ENCODE results near the gene TMEM225B. TPM values are rescaled to one million over a fixed set of nuclear protein-coding genes. Genes with fewer than 3 reads are reported as not detected.

Gene TMEM225B
- total and polyA plus RNA-seq, 3 experiments from 2014 or later = 0.55 to 1.5 (median 0.70) TPM

DNA sequence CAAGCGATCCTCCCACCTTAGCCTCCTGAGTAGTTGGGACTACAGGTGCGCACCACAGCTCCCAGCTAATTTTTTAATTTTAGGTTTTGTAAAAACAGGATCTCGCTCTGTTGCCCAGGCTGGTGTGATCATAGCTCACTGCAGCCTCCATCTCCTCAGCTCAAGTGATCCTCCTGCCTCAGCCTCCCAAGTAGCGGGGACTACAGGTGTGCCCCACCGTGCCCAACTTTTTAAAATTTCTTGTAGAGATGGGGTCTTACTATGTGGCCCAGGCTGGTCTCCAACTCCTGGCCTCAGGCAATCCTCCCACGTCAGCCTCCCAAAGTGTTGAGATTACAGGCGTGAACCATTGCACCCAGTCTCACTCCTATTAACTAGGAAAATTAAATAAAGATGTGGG is 7.5 kb downstream of the TMEM225B start:
- Histone ChIP-seq H3K4me1 (ENCODE audit: insufficient read depth, low read length) (no peaks in the 10 kb centered on the region), H3K27me3 (ENCODE audit: insufficient read depth, low read length, poor library complexity, severe bottlenecking) (no peaks in the 10 kb centered on the region), H3K4me3 (ENCODE audit: low read length) (no peak overlapping the region), H3K27ac (ENCODE audit: low read depth, low read length) (no peak overlapping the region), H3K36me3 (ENCODE audit: insufficient read depth, low read length) (no peaks in the 10 kb centered on the region), H3K9me3 (ENCODE audit: low read length) (no peaks in the 10 kb centered on the region)
- no peak overlapping the region for H3K4me3 Mint-ChIP-seq
- H3K4me1 Mint-ChIP-seq = no peaks in the 10 kb centered on the region
- no peaks in the 10 kb centered on the region for H3K36me3 Mint-ChIP-seq
- ChIA-PET CTCF (no interaction called here), POLR2A (no interaction called here)
- H3K27ac Mint-ChIP-seq = no peak overlapping the region
- no peak for DNase-seq
- H3K27me3 Mint-ChIP-seq = no peaks in the 10 kb centered on the region
- H3K9me3 Mint-ChIP-seq = no peaks in the 10 kb centered on the region

DNA sequence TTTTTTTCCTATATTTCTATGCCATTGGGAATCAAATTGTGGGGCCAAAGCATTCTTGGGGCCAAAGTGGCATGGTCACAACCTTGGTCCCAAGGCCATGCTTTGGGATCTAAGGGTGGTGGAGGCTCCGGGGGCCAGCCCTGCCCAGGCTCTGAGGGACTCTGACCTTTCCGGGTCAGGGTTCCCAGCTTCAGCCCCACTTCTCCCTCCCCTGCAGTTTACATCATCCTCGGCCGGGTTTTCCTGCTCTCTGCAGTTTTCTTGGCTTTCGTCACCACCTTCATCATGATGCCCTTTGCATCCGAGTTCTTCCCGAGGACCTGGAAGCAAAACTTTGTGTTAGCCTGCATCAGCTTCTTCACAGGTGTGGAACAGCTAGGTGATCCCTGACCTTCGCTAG is 8.5 kb downstream of the TMEM225B start:
- Histone ChIP-seq H3K4me1 (ENCODE audit: insufficient read depth, low read length) (no peaks in the 10 kb centered on the region), H3K9me3 (ENCODE audit: low read length) (no peaks in the 10 kb centered on the region), H3K4me3 (ENCODE audit: low read length) (no peak overlapping the region), H3K27ac (ENCODE audit: low read depth, low read length) (no peak overlapping the region), H3K36me3 (ENCODE audit: insufficient read depth, low read length) (no peaks in the 10 kb centered on the region), H3K27me3 (ENCODE audit: insufficient read depth, low read length, poor library complexity, severe bottlenecking) (no peaks in the 10 kb centered on the region)
- H3K36me3 Mint-ChIP-seq = no peaks in the 10 kb centered on the region
- H3K9me3 Mint-ChIP-seq = no peaks in the 10 kb centered on the region
- no peak overlapping the region for H3K27ac Mint-ChIP-seq
- no peak for DNase-seq
- H3K27me3 Mint-ChIP-seq = peaks cover 0 to 4% of the 10 kb centered on the region in 2 donors
- H3K4me1 Mint-ChIP-seq = no peaks in the 10 kb centered on the region
- ChIA-PET POLR2A (no interaction called here), CTCF (no interaction called here)
- no peak overlapping the region for H3K4me3 Mint-ChIP-seq

DNA sequence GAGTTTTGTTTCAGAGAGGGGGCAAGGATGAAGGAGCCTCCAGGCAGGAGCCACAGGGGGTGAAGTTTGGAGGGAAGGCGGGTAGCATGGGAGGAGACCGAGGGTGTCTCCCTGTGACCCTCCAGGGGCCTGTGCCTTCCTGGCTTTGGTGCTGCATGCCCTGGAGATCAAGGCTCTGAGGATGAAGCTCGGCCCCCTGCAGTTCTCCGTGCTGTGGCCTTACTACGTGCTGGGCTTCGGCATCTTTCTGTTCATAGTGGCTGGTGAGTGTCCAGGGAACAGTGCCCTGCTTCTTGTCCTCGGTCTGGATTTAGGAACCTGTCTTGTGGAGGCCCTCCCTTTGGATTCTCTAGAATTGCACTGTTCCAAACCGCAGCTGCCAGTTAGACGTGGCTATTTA is 9.5 kb downstream of the TMEM225B start:
- no peaks in the 10 kb centered on the region for H3K27me3 ChIP-seq (ENCODE audit: insufficient read depth, low read length, poor library complexity, severe bottlenecking)
- Mint-ChIP-seq H3K9me3 (no peaks in the 10 kb centered on the region), H3K27ac (no peak overlapping the region), H3K4me1 (no peaks in the 10 kb centered on the region), H3K36me3 (no peaks in the 10 kb centered on the region), H3K4me3 (no peak overlapping the region), H3K27me3 (peaks cover 0 to 4% of the 10 kb centered on the region in 2 donors)
- H3K4me3 ChIP-seq (ENCODE audit: low read length) = no peak overlapping the region
- no peaks in the 10 kb centered on the region for H3K36me3 ChIP-seq (ENCODE audit: insufficient read depth, low read length)
- ChIA-PET POLR2A (no interaction called here), CTCF (no interaction called here)
- no peak for DNase-seq
- H3K4me1 ChIP-seq (ENCODE audit: insufficient read depth, low read length) = no peaks in the 10 kb centered on the region
- no peaks in the 10 kb centered on the region for H3K9me3 ChIP-seq (ENCODE audit: low read length)
- H3K27ac ChIP-seq (ENCODE audit: low read depth, low read length) = no peak overlapping the region

DNA sequence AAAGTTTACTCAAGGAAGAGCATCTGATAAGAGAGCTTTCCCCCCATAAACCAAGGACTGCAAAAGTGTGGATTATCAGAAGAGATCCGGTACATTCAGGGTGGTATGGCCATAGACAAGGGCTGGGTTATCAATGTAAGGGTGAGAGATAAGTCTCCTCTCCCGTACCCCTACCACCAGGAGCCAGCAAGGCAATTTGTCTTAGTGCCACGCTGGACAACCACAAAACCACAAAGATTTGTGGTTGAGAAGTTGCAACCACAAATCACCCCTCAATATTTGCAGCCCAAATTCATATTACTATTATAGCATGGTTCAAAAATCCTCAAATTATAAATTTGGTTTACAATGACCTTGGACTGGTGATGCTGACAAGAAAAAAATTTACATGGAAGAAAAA is 16.4 kb downstream of the TMEM225B start:
- H3K4me3 ChIP-seq (ENCODE audit: low read length) = no peak overlapping the region
- H3K27ac ChIP-seq (ENCODE audit: low read depth, low read length) = no peak overlapping the region
- H3K27me3 ChIP-seq (ENCODE audit: insufficient read depth, low read length, poor library complexity, severe bottlenecking) = no peaks in the 10 kb centered on the region
- Mint-ChIP-seq H3K27me3 (peaks cover 0 to 6% of the 10 kb centered on the region in 2 donors), H3K4me1 (peaks cover 36 to 40% (median 40%) of the 10 kb centered on the region in 3 donors), H3K27ac (peak overlapping the region in 2 of 8 donors; percentile 5 to 18), H3K9me3 (no peaks in the 10 kb centered on the region), H3K36me3 (peaks cover 0 to 22% (median 8%) of the 10 kb centered on the region in 3 donors), H3K4me3 (peak overlapping the region in 1 of 7 donors; percentile 86)
- peaks cover 14% of the 10 kb centered on the region for H3K36me3 ChIP-seq (ENCODE audit: insufficient read depth, low read length)
- ChIA-PET POLR2A (no interaction called here), CTCF (interaction anchor here (1.2 kb wide), 1 partner anchor 10 kb away, joined by 4 read pairs; no protein-coding TSS in a partner anchor)
- H3K9me3 ChIP-seq (ENCODE audit: low read length) = no peaks in the 10 kb centered on the region
- H3K4me1 ChIP-seq (ENCODE audit: insufficient read depth, low read length) = peaks cover 24% of the 10 kb centered on the region
- no peak for DNase-seq

DNA sequence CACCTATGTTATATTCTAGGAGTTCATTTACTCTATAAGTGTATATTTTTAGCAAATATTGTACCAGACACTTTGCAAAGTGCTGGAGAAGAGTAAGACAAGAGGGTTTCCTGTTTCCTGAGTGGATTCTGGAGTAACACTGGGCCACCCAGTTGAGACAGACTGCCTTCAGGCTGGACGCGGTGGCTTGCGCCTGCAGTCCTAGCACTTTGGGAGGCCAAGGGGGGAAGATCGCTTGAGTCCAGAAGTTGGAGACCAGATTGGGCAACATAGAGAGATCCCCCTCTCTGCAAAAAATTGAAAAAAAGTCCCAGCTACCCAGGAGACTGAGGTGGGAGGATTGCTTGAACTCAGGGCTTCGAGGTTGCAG is 17.9 kb downstream of the TMEM225B start:
- Mint-ChIP-seq H3K27ac (peak overlapping the region; percentile 88 to 99 (median 97)), H3K27me3 (peaks cover 0 to 2% of the 10 kb centered on the region in 2 donors), H3K4me1 (peaks cover 36 to 46% (median 43%) of the 10 kb centered on the region in 3 donors), H3K4me3 (peak overlapping the region; percentile 95 to 98 (median 98)), H3K36me3 (peaks cover 0 to 37% (median 8%) of the 10 kb centered on the region in 3 donors), H3K9me3 (no peaks in the 10 kb centered on the region)
- Histone ChIP-seq H3K9me3 (ENCODE audit: low read length) (no peaks in the 10 kb centered on the region), H3K36me3 (ENCODE audit: insufficient read depth, low read length) (peaks cover 25% of the 10 kb centered on the region), H3K27ac (ENCODE audit: low read depth, low read length) (no peak overlapping the region), H3K4me3 (ENCODE audit: low read length) (peak overlapping the region; percentile 95), H3K4me1 (ENCODE audit: insufficient read depth, low read length) (peaks cover 24% of the 10 kb centered on the region), H3K27me3 (ENCODE audit: insufficient read depth, low read length, poor library complexity, severe bottlenecking) (no peaks in the 10 kb centered on the region)
- no peak for DNase-seq
- ChIA-PET CTCF (interaction anchor here (1.3 kb wide), 2 partner anchors 12 to 59 kb away, joined by 3 read pairs; no protein-coding TSS in a partner anchor), POLR2A (interaction anchor here (1.1 to 3.1 kb wide), 3 partner anchors 57 to 116 kb away, joined by 3 to 24 read pairs (median 4); partner anchors contain the start of genes ZKSCAN5, ZNF394 and ZNF655)

DNA sequence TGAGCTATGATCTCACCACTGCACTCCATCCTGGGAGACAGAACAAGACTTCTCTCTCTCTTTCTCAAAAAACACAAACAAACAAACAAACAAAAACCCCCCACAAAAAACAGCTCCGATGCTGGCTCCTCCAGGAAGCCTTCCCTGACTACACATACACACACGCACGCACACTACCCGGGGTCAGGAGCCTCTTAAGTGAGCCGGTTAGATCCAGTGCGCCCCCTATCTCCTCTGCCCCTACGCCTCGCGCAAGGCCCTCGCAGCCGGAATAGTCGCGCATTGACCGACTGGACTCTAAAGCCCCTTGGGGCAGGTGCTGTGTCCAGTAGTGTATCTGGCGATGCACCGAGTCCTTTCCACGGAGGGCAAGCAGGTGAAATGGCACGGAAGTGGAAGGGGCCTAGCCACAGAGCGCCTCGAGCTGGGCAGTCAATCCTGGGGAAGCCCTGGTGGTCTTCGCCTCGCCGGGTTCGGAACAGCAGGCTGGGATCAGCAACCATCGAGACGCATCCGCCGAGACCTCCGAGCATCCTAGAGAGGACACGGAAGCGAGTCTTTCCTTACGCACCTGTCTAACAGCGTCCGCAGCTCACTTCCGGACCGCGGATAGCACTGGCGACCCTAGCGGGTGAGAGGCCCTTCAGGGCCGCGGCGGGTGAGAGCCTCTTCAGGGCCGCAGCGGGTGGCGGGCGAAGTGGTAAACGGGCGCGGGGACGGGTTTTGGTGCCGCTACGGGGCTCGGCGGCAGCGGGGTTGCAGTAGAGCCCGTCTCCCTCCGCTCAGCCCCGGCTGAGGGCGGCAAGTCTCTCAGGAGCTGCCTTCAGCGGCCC is 18.5 kb downstream of the TMEM225B start, which contains the start of gene ZSCAN25:
TSS of gene ZSCAN25 (plus strand) at position 588 of the 833 bp plus-strand sequence. CDS start 2,661 bp downstream, outside the sequence.
- peak within 1 kb of the TSS; percentile 88 to 99 (median 97) for H3K27ac Mint-ChIP-seq
- H3K4me1 Mint-ChIP-seq = peaks cover 38 to 46% (median 43%) of the 10 kb centered on the region in 3 donors
- peaks cover 0 to 2% of the 10 kb centered on the region in 2 donors for H3K27me3 Mint-ChIP-seq
- CTCF ChIA-PET = interaction anchor here (1.0 to 1.3 kb wide), 4 partner anchors 13 to 209 kb away, joined by 3 to 4 read pairs (median 3); partner anchors contain the start of gene ZNF394
- H3K9me3 ChIP-seq (ENCODE audit: low read length) = no peaks in the 10 kb centered on the region
- peak within 1 kb of the TSS; percentile 95 to 98 (median 98) for H3K4me3 Mint-ChIP-seq
- peaks cover 0 to 43% (median 8%) of the 10 kb centered on the region in 3 donors for H3K36me3 Mint-ChIP-seq
- H3K36me3 ChIP-seq (ENCODE audit: insufficient read depth, low read length) = peaks cover 31% of the 10 kb centered on the region
- no peaks in the 10 kb centered on the region for H3K27me3 ChIP-seq (ENCODE audit: insufficient read depth, low read length, poor library complexity, severe bottlenecking)
- H3K4me3 ChIP-seq (ENCODE audit: low read length) = peak within 1 kb of the TSS; percentile 95
- H3K9me3 Mint-ChIP-seq = no peaks in the 10 kb centered on the region
- H3K27ac ChIP-seq (ENCODE audit: low read depth, low read length) = peak within 1 kb of the TSS; percentile 88
- POLR2A ChIA-PET = interaction anchor here (0.6 to 3.1 kb wide), 5 partner anchors 58 to 204 kb away, joined by 3 to 24 read pairs (median 4); partner anchors contain the start of genes ZKSCAN5, ZNF394 and ZNF655
- peak; percentile 79 to 90 (median 83) for DNase-seq
- H3K4me1 ChIP-seq (ENCODE audit: insufficient read depth, low read length) = peaks cover 24% of the 10 kb centered on the region

DNA sequence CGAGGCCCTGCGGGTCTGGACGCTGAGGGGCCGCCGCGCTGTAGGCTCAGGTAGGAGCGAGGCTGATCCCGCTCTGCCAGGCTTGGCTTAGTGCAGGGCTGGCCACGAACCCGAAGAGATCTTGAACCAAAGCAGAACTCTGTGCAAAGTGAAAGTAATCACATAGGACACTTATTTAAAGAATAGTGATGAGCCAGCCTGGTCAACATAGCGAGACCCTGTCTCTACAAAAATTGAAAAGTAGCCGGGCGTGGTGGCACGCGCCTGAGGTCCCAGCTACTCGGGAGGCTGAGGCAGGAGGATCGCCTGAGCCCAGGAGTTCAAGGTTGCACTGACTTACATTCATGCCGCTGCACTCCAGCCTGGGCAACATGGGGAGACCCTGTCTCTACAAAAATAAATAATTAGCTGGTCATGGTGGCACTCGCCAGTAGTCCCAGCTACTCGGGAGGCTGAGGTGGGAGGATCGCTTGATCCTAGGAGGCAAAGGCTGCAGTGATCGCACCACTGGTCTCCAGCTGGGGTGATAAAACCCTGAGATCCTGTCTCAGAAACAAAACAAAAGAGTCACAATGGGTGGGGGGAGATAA is 19.2 kb downstream of the TMEM225B start:
- peaks cover 0 to 48% (median 8%) of the 10 kb centered on the region in 3 donors for H3K36me3 Mint-ChIP-seq
- peak overlapping the region; percentile 88 for H3K27ac ChIP-seq (ENCODE audit: low read depth, low read length)
- no peaks in the 10 kb centered on the region for H3K9me3 ChIP-seq (ENCODE audit: low read length)
- CTCF ChIA-PET = interaction anchor here (1.0 to 1.3 kb wide), 3 partner anchors 14 to 210 kb away, joined by 3 to 4 read pairs (median 3); partner anchors contain the start of gene ZNF394
- peak overlapping the region; percentile 88 to 99 (median 97) for H3K27ac Mint-ChIP-seq
- peaks cover 35% of the 10 kb centered on the region for H3K36me3 ChIP-seq (ENCODE audit: insufficient read depth, low read length)
- H3K27me3 Mint-ChIP-seq = peaks cover 0 to 2% of the 10 kb centered on the region in 2 donors
- POLR2A ChIA-PET = interaction anchor here (0.6 to 3.1 kb wide), 4 partner anchors 59 to 509 kb away, joined by 3 to 24 read pairs (median 6); partner anchors contain the start of gene ZNF655
- peaks cover 26% of the 10 kb centered on the region for H3K4me1 ChIP-seq (ENCODE audit: insufficient read depth, low read length)
- no peaks in the 10 kb centered on the region for H3K27me3 ChIP-seq (ENCODE audit: insufficient read depth, low read length, poor library complexity, severe bottlenecking)
- peak overlapping the region; percentile 95 for H3K4me3 ChIP-seq (ENCODE audit: low read length)
- H3K4me3 Mint-ChIP-seq = peak overlapping the region; percentile 95 to 98 (median 98)
- no peak for DNase-seq
- peaks cover 39 to 48% (median 43%) of the 10 kb centered on the region in 3 donors for H3K4me1 Mint-ChIP-seq
- H3K9me3 Mint-ChIP-seq = no peaks in the 10 kb centered on the region

All from CD8-positive, alpha-beta memory T cell (primary cell).